K562 (cell line): ENCODE data around the gene IRF2BP2. TPM values are rescaled to one million over a fixed set of nuclear protein-coding genes. Genes with fewer than 3 reads are reported as not detected.

Experiments used
- ARHGAP35 ChIP-seq: fragments of 450-650 bp; IDR thresholded peaks from 2 replicates; pipeline ENCODE4 v1.6.1; 2018; ENCODE audit not compliant: partially characterized antibody
- CSDE1 ChIP-seq, 2 experiments: fragments of 450-650 bp; IDR thresholded peaks; 2 replicates each; pipeline ENCODE4 v1.6.1; 2016; ENCODE audit warnings: mild to moderate bottlenecking in 1 of 2
- HNRNPL ChIP-seq: fragments of 200-400 bp; formaldehyde crosslinking; IDR thresholded peaks from 2 replicates; pipeline ENCODE4 v1.6.1; 2017; ENCODE audit warnings: low read depth, mild to moderate bottlenecking, low read length
- KAT2B ChIP-seq: IDR thresholded peaks from one replicate; pipeline ENCODE4 v1.6.1; 2012; ENCODE audit warnings: low read depth, mild to moderate bottlenecking, control low read depth, inconsistent platforms, low read length, moderate library complexity
- KDM1A ChIP-seq, 2 experiments: fragments of 450-650 bp; IDR thresholded peaks; 2 replicates each; pipeline ENCODE4 v1.6.1; 2016; ENCODE audit warnings: mild to moderate bottlenecking in 2 of 2
- MNT ChIP-seq, 2 experiments: fragments of 450-650 bp; conservative IDR thresholded peaks; 2 replicates each; pipeline ENCODE4 v1.6.1; 2017; ENCODE audit warnings: mild to moderate bottlenecking in 2 of 2, moderate library complexity in 2 of 2
- NONO ChIP-seq, 2 experiments: fragments of 200-400 bp in 1 of 2; fragments of 450-650 bp in 1 of 2; formaldehyde crosslinking in 1 of 2; IDR thresholded peaks; 2 replicates each; pipeline ENCODE4 v1.6.1; 2017; ENCODE audit warnings: low read depth in 2 of 2, mild to moderate bottlenecking in 2 of 2, moderate library complexity in 2 of 2, low read length in 1 of 2
- NR1H2 ChIP-seq: sonication (generic); formaldehyde crosslinking; IDR thresholded peaks from 2 replicates; pipeline ENCODE4 v1.4.0; 2020; ENCODE audit warnings: mild to moderate bottlenecking, missing genetic modification reagents
- NR2C2 ChIP-seq, 2 experiments: fragments of 200-800 bp in 1 of 2; sonication (Bioruptor generic) in 1 of 2; sonication (generic) in 1 of 2; formaldehyde crosslinking in 1 of 2; IDR thresholded peaks; 2 replicates each; pipeline versions ENCODE4 v1.6.1 to v1.8.0; 2016 to 2022; ENCODE audit warnings: mild to moderate bottlenecking in 1 of 2, missing compliant biosample characterization in 1 of 2, missing genetic modification characterization in 1 of 2, missing genetic modification reagents in 1 of 2
- PRMT5 ChIP-seq: sonication (generic); formaldehyde crosslinking; IDR thresholded peaks from 2 replicates; pipeline ENCODE4 v1.5.0; 2020; ENCODE audit warnings: missing genetic modification reagents
- RAD21 ChIP-seq, 2 experiments: fragments of 250-450 bp in 1 of 2; fragments of 450-650 bp in 1 of 2; sonication (Bioruptor Pico) in 1 of 2; formaldehyde crosslinking in 1 of 2; IDR thresholded peaks in 1 of 2; conservative IDR thresholded peaks in 1 of 2; 2 replicates each; pipeline versions ENCODE4 v1.4.0 to v1.8.0; 2020 to 2022; ENCODE audit warnings: mild to moderate bottlenecking in 2 of 2, moderate library complexity in 1 of 2
- SAFB ChIP-seq: fragments of 200-400 bp; formaldehyde crosslinking; IDR thresholded peaks from 2 replicates; pipeline ENCODE4 v1.6.1; 2017; ENCODE audit warnings: low read depth, low read length, borderline replicate concordance
- ZNF232 ChIP-seq: sonication (generic); formaldehyde crosslinking; IDR thresholded peaks from 2 replicates; pipeline ENCODE4 v1.8.0; 2022; ENCODE audit warnings: mild to moderate bottlenecking, missing genetic modification reagents
- ZNF444 ChIP-seq: fragments of 250-450 bp; sonication (Bioruptor Pico); IDR thresholded peaks from 2 replicates; pipeline ENCODE4 v1.4.0; 2020; ENCODE audit warnings: mild to moderate bottlenecking, moderate library complexity
- ZNF830 ChIP-seq: fragments of 250-450 bp; sonication (Bioruptor Pico); IDR thresholded peaks from 2 replicates; pipeline ENCODE4 v1.5.0; 2021; ENCODE audit warnings: mild to moderate bottlenecking
- polyA plus RNA-seq, 8 experiments: library from polyadenylated mRNA; depleted of rRNA in 4 of 8; stranded (reverse) in 5 of 8; unstranded in 3 of 8; fragments of >200 nt; fragmentation: Nextera tagmentation in 2 of 8; fragmentation: Illumina TruSeq in 1 of 8; extraction: Ambion mirVana in 2 of 8; extraction: Trizol in 1 of 8; gene quantifications; 2 replicates each; pipeline versions ENCODE4 v1.2.1 to v1.2.3, GENCODE V29; 2011 to 2014; ENCODE audit warnings: inconsistent platforms in 1 of 8, missing spikeins in 1 of 8
- total RNA-seq, 7 experiments: library from RNA; depleted of rRNA in 6 of 7; stranded (reverse); fragments of >200 nt in 6 of 7; fragmentation: Illumina TruSeq in 2 of 7; extraction: Trizol in 2 of 7; gene quantifications; 2 replicates each; pipeline versions ENCODE4 v1.2.1 to v1.2.3, GENCODE V29; 2011 to 2021; ENCODE audit warnings: low replicate concordance in 1 of 7
- TF ChIP-seq, protein P1 (sequence below), 2 experiments: fragments of 450-650 bp in 1 of 2; IDR thresholded peaks; 2 replicates each; pipeline ENCODE4 v1.6.1; 2011 to 2017; ENCODE audit warnings: low read depth in 2 of 2, antibody characterized with exemption in 1 of 2, borderline replicate concordance in 1 of 2, low read length in 1 of 2, mild to moderate bottlenecking in 1 of 2, mixed read lengths in 1 of 2; ENCODE audit not compliant: control insufficient read depth in 1 of 2
- TF ChIP-seq, protein P2 (sequence below), 2 experiments: IDR thresholded peaks; 2 replicates each; pipeline ENCODE4 v1.6.1; 2011; ENCODE audit warnings: borderline replicate concordance in 1 of 2, control low read depth in 1 of 2, low read depth in 1 of 2, low read length in 1 of 2, mild to moderate bottlenecking in 1 of 2, mixed read lengths in 1 of 2, moderate library complexity in 1 of 2; ENCODE audit not compliant: insufficient read depth in 1 of 2, insufficient read length in 1 of 2, poor library complexity in 1 of 2, severe bottlenecking in 1 of 2; ENCODE audit errors: extremely low read depth in 1 of 2

Gene IRF2BP2
- total and polyA plus RNA-seq, 9 of the 15 experiments (the other 6 are each of a cell fraction or from before 2014, with no cell fraction given), result 7.7 to 68.6 (median 22.1) TPM

- no peak for TF ChIP-seq ZNF444 (CRISPR knock-in tag)
- no peak for TF ChIP-seq KAT2B
- TF ChIP-seq ARHGAP35, result no peak
- TF ChIP-seq NONO (IDR thresholded peaks at IDR 0.05; ENCODE audit: low read depth in 2 of 2, low read length in 1 of 2), result peak; percentile 73 to 82
- TF ChIP-seq NR1H2, result 0 out of 2 replicates have a peak, but pooled peaks have one; percentile 8
- no peak; the same call in 1 of the 2 replicates for TF ChIP-seq PRMT5 (CRISPR knock-in tag)
- peak; percentile 78; the same call in 1 of the 2 replicates for TF ChIP-seq ZNF232 (CRISPR knock-in tag)
- peak; percentile 97 for TF ChIP-seq ZNF830 (CRISPR knock-in tag)
- TF ChIP-seq SAFB, result no peak; the same call in 1 of the 2 replicates
- peak in 1 of 2 experiments; percentile 44; a peak in 2 of 4 replicates for TF ChIP-seq KDM1A (IDR thresholded peaks at IDR 0.05)
- TF ChIP-seq NR2C2 (CRISPR knock-in tag; IDR thresholded peaks at IDR 0.05), result no peak
- TF ChIP-seq NR2C2 (tag; IDR thresholded peaks at IDR 0.05), result peak; percentile 76; the same call in 1 of the 2 replicates
- TF ChIP-seq, protein P1, sequence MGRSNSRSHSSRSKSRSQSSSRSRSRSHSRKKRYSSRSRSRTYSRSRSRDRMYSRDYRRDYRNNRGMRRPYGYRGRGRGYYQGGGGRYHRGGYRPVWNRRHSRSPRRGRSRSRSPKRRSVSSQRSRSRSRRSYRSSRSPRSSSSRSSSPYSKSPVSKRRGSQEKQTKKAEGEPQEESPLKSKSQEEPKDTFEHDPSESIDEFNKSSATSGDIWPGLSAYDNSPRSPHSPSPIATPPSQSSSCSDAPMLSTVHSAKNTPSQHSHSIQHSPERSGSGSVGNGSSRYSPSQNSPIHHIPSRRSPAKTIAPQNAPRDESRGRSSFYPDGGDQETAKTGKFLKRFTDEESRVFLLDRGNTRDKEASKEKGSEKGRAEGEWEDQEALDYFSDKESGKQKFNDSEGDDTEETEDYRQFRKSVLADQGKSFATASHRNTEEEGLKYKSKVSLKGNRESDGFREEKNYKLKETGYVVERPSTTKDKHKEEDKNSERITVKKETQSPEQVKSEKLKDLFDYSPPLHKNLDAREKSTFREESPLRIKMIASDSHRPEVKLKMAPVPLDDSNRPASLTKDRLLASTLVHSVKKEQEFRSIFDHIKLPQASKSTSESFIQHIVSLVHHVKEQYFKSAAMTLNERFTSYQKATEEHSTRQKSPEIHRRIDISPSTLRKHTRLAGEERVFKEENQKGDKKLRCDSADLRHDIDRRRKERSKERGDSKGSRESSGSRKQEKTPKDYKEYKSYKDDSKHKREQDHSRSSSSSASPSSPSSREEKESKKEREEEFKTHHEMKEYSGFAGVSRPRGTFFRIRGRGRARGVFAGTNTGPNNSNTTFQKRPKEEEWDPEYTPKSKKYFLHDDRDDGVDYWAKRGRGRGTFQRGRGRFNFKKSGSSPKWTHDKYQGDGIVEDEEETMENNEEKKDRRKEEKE (IDR thresholded peaks at IDR 0.05; ENCODE audit: borderline replicate concordance in 1 of 2, control insufficient read depth in 1 of 2, low read depth in 2 of 2, low read length in 1 of 2), result 0 out of 4 replicates have a peak, but pooled peaks of 1 of the 2 experiments have one; percentile 23
- no peak for TF ChIP-seq HNRNPL
- no peak for TF ChIP-seq CSDE1 (IDR thresholded peaks at IDR 0.05)
- peak; percentile 89 to 94 for TF ChIP-seq MNT (conservative IDR thresholded peaks at IDR 0.05)
- peak; percentile 4 to 23; a peak in 2 of 4 replicates for TF ChIP-seq RAD21 (CRISPR knock-in tag; conservative IDR thresholded peaks at IDR 0.05 in 1 of 2, IDR thresholded peaks at IDR 0.05 in 1 of 2)
- TF ChIP-seq, protein P2, sequence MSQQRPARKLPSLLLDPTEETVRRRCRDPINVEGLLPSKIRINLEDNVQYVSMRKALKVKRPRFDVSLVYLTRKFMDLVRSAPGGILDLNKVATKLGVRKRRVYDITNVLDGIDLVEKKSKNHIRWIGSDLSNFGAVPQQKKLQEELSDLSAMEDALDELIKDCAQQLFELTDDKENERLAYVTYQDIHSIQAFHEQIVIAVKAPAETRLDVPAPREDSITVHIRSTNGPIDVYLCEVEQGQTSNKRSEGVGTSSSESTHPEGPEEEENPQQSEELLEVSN (IDR thresholded peaks at IDR 0.05; ENCODE audit: borderline replicate concordance in 1 of 2, extremely low read depth in 1 of 2, insufficient read depth in 1 of 2, insufficient read length in 1 of 2, low read depth in 1 of 2, low read length in 1 of 2, poor library complexity in 1 of 2, severe bottlenecking in 1 of 2), result peak; percentile 89 to 92
These were observed 10.2 kb downstream of the IRF2BP2 start (continued) for GRCh38 chr1:234599617-234600417.
